ENCODE data around the gene ZNF860. TPM values are rescaled to one million over a fixed set of nuclear protein-coding genes. Genes with fewer than 3 reads are reported as not detected.

Gene ZNF860
- total RNA-seq, 2 donors from 2014 or later: 3.7 to 4.4 TPM

GRCh38 chr3:31959251-31959650 is 22.3 kb upstream of the ZNF860 start:
- whole genome bisulfite sequencing: 85% methylated on average over 2 of the region's 2 CpGs
- intact Hi-C loops (cut with DNase I): no loop called here
- DNase-seq (ENCODE audit: low spot score): no peak

GRCh38 chr3:31959951-31960792 is 21.4 kb upstream of the ZNF860 start:
- TF ChIP-seq, protein P1, sequence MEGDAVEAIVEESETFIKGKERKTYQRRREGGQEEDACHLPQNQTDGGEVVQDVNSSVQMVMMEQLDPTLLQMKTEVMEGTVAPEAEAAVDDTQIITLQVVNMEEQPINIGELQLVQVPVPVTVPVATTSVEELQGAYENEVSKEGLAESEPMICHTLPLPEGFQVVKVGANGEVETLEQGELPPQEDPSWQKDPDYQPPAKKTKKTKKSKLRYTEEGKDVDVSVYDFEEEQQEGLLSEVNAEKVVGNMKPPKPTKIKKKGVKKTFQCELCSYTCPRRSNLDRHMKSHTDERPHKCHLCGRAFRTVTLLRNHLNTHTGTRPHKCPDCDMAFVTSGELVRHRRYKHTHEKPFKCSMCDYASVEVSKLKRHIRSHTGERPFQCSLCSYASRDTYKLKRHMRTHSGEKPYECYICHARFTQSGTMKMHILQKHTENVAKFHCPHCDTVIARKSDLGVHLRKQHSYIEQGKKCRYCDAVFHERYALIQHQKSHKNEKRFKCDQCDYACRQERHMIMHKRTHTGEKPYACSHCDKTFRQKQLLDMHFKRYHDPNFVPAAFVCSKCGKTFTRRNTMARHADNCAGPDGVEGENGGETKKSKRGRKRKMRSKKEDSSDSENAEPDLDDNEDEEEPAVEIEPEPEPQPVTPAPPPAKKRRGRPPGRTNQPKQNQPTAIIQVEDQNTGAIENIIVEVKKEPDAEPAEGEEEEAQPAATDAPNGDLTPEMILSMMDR (IDR thresholded peaks at IDR 0.05): no peak
- TF ChIP-seq POLR2AphosphoS5 (IDR thresholded peaks at IDR 0.05) (no peak), POLR2A (IDR thresholded peaks at IDR 0.05) (no peak)
- H3K4me1 ChIP-seq (replicated peaks): no peaks in the 10 kb centered on the region
- no peaks in the 10 kb centered on the region for H3K9me3 ChIP-seq
- intact Hi-C loops (cut with DNase I): loop anchor here (10.0 kb wide), 1 partner anchor 425 kb away; the partner anchor contains the start of gene STT3B
- H3K27me3 ChIP-seq (replicated peaks; ENCODE audit: insufficient read depth): no peaks in the 10 kb centered on the region
- H3K36me3 ChIP-seq: no peaks in the 10 kb centered on the region
- no peak for DNase-seq (ENCODE audit: low spot score)
- no peak overlapping the region for H3K4me3 ChIP-seq
- 41% methylated on average over 7 of the region's 7 CpGs for WGBS
- peak overlapping the region in 1 of 2 donors; percentile 7 for H3K27ac ChIP-seq

More at GRCh38 chr3:31959251-31959650, 22.3 kb upstream of the ZNF860 start:
- Histone ChIP-seq H3K4me1 (replicated peaks) (no peaks in the 10 kb centered on the region), H3K36me3 (no peaks in the 10 kb centered on the region), H3K4me3 (no peak overlapping the region), H3K27me3 (replicated peaks; ENCODE audit: insufficient read depth) (no peaks in the 10 kb centered on the region), H3K27ac (no peak overlapping the region), H3K9me3 (no peaks in the 10 kb centered on the region)
- TF ChIP-seq POLR2A (IDR thresholded peaks at IDR 0.05): no peak
- no peak for TF ChIP-seq POLR2AphosphoS5 (IDR thresholded peaks at IDR 0.05)
- TF ChIP-seq, protein P1 (IDR thresholded peaks at IDR 0.05): no peak

- H3K36me3 ChIP-seq: no peaks in the 10 kb centered on the region
- TF ChIP-seq POLR2AphosphoS5 (IDR thresholded peaks at IDR 0.05): no peak
- TF ChIP-seq POLR2A (IDR thresholded peaks at IDR 0.05): no peak
- TF ChIP-seq, protein P1 (IDR thresholded peaks at IDR 0.05): no peak
- H3K4me1 ChIP-seq (replicated peaks): no peaks in the 10 kb centered on the region
- no peak overlapping the region for H3K4me3 ChIP-seq
- no peaks in the 10 kb centered on the region for H3K9me3 ChIP-seq
- H3K27ac ChIP-seq: no peak overlapping the region
- intact Hi-C loops (cut with DNase I): loop anchor here (10.0 kb wide), 1 partner anchor 426 kb away; the partner anchor contains the start of gene STT3B
- no peak for DNase-seq (ENCODE audit: low spot score)
- H3K27me3 ChIP-seq (replicated peaks; ENCODE audit: insufficient read depth): no peaks in the 10 kb centered on the region
- WGBS: 58% methylated on average over 4 of the region's 4 CpGs
Measured at GRCh38 chr3:31960793-31961431, 20.6 kb upstream of the ZNF860 start.

- H3K36me3 ChIP-seq: no peaks in the 10 kb centered on the region
- no peaks in the 10 kb centered on the region for H3K27me3 ChIP-seq (replicated peaks; ENCODE audit: insufficient read depth)
- H3K9me3 ChIP-seq: no peaks in the 10 kb centered on the region
- no peak overlapping the region for H3K27ac ChIP-seq
- intact Hi-C loops (cut with DNase I): loop anchor here (10.0 kb wide), 1 partner anchor 428 kb away; the partner anchor contains the start of gene STT3B
- H3K4me3 ChIP-seq: no peak overlapping the region
- 87% methylated on average over 2 of the region's 2 CpGs for WGBS
- DNase-seq (ENCODE audit: low spot score): no peak
- TF ChIP-seq, protein P1 (IDR thresholded peaks at IDR 0.05): no peak
- TF ChIP-seq POLR2AphosphoS5 (IDR thresholded peaks at IDR 0.05) (no peak), POLR2A (IDR thresholded peaks at IDR 0.05) (no peak)
- no peaks in the 10 kb centered on the region for H3K4me1 ChIP-seq (replicated peaks)
Measured at GRCh38 chr3:31962801-31963205, 18.7 kb upstream of the ZNF860 start.

All from prostate gland (tissue), 2 donors.